ENCODE data around the gene ZBTB20.
"Not testable (repeated sequence)": the region's sequence is repeated elsewhere in the genome, so short reads cannot be mapped to it uniquely, and the experiment has no call there.

Gene ZBTB20

GRCh38 chr3:114816052-114816451, 331.0 kb downstream of the ZBTB20 start:
- DNase-seq, result no peak

GRCh38 chr3:114812541-114813238, 334.4 kb downstream of the ZBTB20 start:
- not testable (repeated sequence) for DNase-seq

GRCh38 chr3:114809668-114810413, 337.2 kb downstream of the ZBTB20 start:
- no peak for DNase-seq

- DNase-seq, result no peak
These were observed 343.0 kb downstream of the ZBTB20 start for GRCh38 chr3:114804099-114804498.

GRCh38 chr3:114803042-114803695, 343.9 kb downstream of the ZBTB20 start:
- DNase-seq, result no peak

- DNase-seq, result no peak
These were observed 346.6 kb downstream of the ZBTB20 start for GRCh38 chr3:114800272-114801031.

- no peak for DNase-seq
These were observed 347.3 kb downstream of the ZBTB20 start for GRCh38 chr3:114799816-114800215.

GRCh38 chr3:114796796-114797195, 350.3 kb downstream of the ZBTB20 start:
- DNase-seq, result no peak

- no peak for DNase-seq
These were observed 352.0 kb downstream of the ZBTB20 start for GRCh38 chr3:114794894-114795630.

- no peak for DNase-seq
These were observed 354.7 kb downstream of the ZBTB20 start for GRCh38 chr3:114792159-114792918.

- no peak for DNase-seq
These were observed 356.3 kb downstream of the ZBTB20 start for GRCh38 chr3:114790752-114791151.

GRCh38 chr3:114789803-114790202, 357.3 kb downstream of the ZBTB20 start:
- DNase-seq, result no peak

- DNase-seq, result no peak
These were observed 371.7 kb downstream of the ZBTB20 start for GRCh38 chr3:114775395-114775794.

- DNase-seq, result no peak
These were observed 376.2 kb downstream of the ZBTB20 start for GRCh38 chr3:114770874-114771273.

GRCh38 chr3:114764056-114764492, 383.0 kb downstream of the ZBTB20 start:
- no peak for DNase-seq

- no peak for DNase-seq
These were observed 384.9 kb downstream of the ZBTB20 start for GRCh38 chr3:114762144-114762543.

GRCh38 chr3:114760679-114761078, 386.4 kb downstream of the ZBTB20 start:
- DNase-seq, result no peak

- no peak for DNase-seq
These were observed 388.0 kb downstream of the ZBTB20 start for GRCh38 chr3:114758831-114759699.

GRCh38 chr3:114756506-114757279, 390.4 kb downstream of the ZBTB20 start:
- no peak for DNase-seq

GRCh38 chr3:114746502-114746901, 400.6 kb downstream of the ZBTB20 start:
- no peak for DNase-seq

Data from NCI-H1930 (cell line).